SK-MEL-5 (cell line): ENCODE results near the gene SERTAD1. TPM values are rescaled to one million over a fixed set of nuclear protein-coding genes. Genes with fewer than 3 reads are reported as not detected.
"Not testable (repeated sequence)": the region's sequence is repeated elsewhere in the genome, so short reads cannot be mapped to it uniquely, and the experiment has no call there.

Experiments used
- DNase-seq: peaks from one replicate; pipeline ENCODE4 v3.0.0-alpha.2; 2016; ENCODE audit warnings: low read depth, low spot score
- in situ Hi-C: cut with HindIII; loops from 2 replicates; pipeline ENCODE4 v1.10.0; 2016; ENCODE audit warnings: low sequenced_read_pairs, high pct_unique_total_duplicates, low pct_unique_long_range_greater_than_20kb
- polyA plus RNA-seq, 2 experiments: library from polyadenylated mRNA; depleted of rRNA; stranded (reverse); fragments of >200 nt; gene quantifications; 2 replicates each; pipeline ENCODE4 v1.2.3, GENCODE V29; 2015
- total RNA-seq: library from RNA; depleted of rRNA; stranded (reverse); fragments of >200 nt; shearing (Covaris generic); gene quantifications from 2 replicates; pipeline ENCODE4 v1.2.3, GENCODE V29; 2014; rRNA removed

SERTAD1 gene, protein sequence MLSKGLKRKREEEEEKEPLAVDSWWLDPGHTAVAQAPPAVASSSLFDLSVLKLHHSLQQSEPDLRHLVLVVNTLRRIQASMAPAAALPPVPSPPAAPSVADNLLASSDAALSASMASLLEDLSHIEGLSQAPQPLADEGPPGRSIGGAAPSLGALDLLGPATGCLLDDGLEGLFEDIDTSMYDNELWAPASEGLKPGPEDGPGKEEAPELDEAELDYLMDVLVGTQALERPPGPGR
- 6.6 and 8.9 TPM in 2 replicates for total RNA-seq
- polyA plus RNA-seq (2015; cell fraction: cytosol; rRNA removed): 5.7 and 11.8 TPM in 2 replicates
- 2.2 and 3.2 TPM in 2 replicates for polyA plus RNA-seq (2015; cell fraction: nucleus; rRNA removed)

DNA sequence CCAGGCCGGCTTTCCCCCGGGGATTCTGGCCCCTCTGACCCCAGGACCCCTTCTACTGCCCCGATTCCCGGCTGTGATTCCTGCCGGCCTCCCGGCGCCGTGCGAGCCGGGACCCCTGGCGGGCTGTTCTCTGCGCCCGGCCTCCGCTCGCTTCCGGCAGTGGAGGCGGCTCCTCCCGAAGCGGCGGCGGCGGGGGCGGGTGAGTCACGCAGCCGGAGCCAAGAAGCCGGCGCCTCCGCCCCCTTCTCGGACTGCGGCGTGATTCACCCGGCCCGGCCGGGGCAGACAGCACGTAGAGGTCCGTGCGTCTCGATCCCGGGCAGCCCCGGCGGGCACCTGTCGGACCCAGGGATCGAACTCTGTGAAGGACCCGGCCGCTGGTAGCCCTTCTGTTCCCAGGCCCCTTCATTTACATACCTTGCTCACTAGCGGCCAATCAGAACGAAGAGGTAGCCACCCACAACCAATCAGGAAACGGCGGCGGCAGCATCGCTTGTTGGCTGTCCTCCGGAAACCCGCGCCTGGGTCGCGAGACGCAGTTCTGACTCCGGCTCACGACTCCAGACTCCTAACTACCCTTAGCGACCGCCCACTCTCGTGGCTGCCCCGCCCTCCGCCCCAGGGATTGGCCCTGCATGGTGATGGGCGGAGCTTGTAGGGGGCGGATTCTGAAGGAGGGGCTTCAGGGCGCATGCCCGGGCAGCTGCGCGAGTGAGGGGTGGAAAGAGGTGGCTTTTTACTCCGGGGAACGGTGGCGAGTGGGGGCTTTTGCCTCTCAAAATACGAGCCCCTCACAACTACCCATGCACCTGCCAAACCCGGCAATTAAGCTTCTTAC, at the start of gene SERTAD1:
TSS of gene SERTAD1 (minus strand) at position 543 of the 838 bp plus-strand sequence. CDS start 2,446 bp downstream, outside the sequence.
- in situ Hi-C loops: no loop called here
- DNase-seq: peak; percentile 99

GRCh38 chr19:40474737-40475136, 48.9 kb upstream of the SERTAD1 start:
- in situ Hi-C loops: no loop called here
- DNase-seq: no peak

GRCh38 chr19:40472516-40472915, 46.7 kb upstream of the SERTAD1 start:
- no peak for DNase-seq
- in situ Hi-C loops: no loop called here

DNA sequence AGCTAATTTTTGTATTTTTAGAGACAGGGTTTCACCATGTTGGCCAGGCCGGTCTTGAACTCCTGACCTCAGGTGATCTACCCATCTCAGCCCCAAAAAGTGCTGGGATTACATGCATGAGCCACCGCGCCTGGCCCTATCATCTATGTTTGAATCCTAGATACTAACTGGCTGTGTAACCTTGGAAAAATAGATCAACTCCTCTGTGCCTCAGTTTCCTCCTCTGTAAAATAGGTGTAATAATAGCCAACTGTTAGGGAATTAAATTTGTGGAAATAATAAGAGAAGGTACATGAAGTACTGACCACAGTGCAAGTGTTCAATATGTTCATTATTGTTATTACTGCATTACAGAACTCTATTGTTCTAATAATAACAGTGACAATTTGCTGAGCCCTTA, 45.3 kb upstream of the SERTAD1 start:
- DNase-seq: no peak
- in situ Hi-C loops: no loop called here

DNA sequence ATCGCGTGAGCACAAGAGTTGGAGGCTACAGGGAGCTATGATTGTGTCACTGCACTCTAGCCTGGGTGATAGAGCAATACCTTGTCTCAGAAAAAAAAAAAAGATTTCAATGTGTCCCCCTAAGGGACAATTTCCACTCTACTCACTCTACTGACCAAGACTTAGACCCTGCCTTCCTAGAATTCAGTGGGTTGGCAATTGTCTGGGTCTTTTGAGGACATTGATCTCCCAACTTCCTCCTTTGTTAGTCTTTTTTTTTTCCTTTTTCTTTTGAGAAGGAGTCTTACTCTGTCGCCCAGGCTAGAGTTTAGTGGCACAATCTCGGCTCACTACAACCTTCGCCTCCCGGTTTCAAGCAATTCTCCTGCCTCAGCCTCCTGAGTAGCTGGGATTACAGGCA, 43.2 kb upstream of the SERTAD1 start:
- DNase-seq: no peak
- in situ Hi-C loops: no loop called here

DNA sequence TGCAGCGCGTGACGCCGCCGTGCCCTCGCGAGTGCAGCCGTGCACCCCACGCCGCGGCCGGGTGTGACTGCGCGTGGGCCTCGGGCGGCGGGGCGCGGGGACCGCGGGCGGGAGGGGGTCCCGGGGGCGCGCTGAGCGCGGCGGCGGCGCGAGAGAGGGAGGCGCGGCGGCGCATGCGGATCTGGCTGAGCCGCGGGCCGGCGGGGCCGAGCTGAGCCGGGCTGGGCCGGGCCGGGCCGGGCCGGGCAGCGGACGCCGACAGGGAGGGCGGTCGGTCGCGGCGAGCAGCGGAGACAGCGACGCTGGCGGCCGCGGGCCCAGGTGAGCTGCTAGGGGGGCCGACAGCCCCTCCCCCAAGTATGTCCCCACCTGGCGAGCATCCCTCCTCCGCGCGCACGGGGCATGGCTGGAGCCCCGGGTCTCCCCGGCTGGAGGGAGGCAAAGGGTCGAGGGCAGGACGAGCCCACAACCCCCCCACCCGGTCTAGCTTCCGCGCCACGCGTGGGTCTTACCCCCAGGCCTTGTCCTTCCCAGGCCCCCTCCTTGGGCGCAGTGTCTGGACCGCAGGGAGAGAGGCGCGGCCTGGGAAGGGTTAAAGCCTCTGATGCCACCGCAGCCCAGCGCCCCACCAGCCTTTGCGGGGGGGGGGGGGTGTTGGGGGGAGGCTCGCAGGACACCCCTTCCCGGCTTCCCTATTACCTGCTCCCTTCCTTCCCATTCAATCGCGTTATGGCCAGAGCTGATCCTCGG, 41.4 kb upstream of the SERTAD1 start, which contains the start of gene SPTBN4:
TSS of gene SPTBN4 (plus strand) at position 17 of the 750 bp plus-strand sequence. CDS start 5,621 bp downstream, outside the sequence.
- no peak for DNase-seq
- in situ Hi-C loops: no loop called here

GRCh38 chr19:40466219-40466984, 40.6 kb upstream of the SERTAD1 start:
- DNase-seq: no peak
- in situ Hi-C loops: no loop called here

DNA sequence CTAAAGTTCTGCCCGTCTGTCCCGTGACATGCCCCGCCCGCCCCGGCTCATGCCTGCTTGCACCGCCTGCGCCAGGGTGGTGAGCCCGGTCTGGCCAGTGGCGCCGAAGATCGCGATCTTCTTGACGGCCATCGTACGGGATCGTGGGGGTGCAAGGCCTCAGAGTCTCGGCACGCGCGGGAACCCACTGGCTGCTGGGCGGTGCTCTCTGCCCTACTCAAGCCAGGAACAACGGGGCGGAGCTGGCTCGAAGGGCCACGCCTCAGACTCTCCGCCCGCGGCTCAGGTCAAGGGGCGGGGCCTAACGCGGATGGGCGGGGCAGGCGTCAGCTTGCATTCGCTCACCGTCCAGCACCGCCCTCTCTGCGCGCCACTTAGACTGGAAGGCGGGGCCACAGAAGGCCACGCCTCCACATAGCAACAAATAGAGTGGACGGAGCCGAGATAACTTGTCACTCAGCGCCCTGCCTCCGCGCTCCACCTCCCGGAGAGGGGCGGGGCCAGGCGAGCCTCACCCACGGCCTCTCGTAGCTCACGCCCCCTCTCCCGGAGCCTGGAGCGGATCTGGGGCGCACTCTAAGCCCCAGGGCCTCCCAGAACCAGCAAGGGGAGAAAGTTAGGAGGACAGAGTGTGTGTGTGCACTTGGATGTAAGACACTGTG, 39.9 kb upstream of the SERTAD1 start, which contains the start of gene BLVRB:
TSS of gene BLVRB (minus strand) at position 189 of the 662 bp plus-strand sequence. CDS start at position 132, 57 bp downstream.
- in situ Hi-C loops: no loop called here
- DNase-seq: peak; percentile 98

DNA sequence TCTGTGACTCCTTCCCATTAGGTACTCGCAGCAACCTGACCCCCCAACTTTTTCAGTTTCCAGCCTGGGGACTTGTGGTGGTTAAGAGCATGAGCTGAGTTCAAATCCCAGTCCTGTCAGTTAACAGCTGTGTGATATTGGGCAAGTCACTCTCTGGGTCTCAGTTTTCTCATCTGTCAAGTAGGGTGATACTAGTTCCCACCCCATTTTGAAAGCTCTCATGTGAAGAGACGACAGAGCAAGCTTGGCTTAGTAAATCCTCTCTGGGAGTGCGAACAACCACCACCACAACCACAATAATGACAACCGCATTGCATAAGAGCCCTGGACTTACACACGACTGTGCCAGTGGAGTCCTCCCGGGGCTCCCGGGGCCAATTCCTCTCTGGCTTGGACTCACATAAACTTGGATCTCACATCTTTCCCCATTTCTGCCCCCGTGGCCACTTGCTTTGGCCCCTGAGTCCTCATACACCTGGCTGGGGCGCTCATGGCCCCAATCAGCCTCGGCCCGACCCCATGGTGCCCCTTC, 39.3 kb upstream of the SERTAD1 start:
- peak; percentile 43 for DNase-seq
- in situ Hi-C loops: no loop called here

- in situ Hi-C loops: no loop called here
- peak; percentile 88 for DNase-seq
Observed at GRCh38 chr19:40464059-40465024, 38.5 kb upstream of the SERTAD1 start.

DNA sequence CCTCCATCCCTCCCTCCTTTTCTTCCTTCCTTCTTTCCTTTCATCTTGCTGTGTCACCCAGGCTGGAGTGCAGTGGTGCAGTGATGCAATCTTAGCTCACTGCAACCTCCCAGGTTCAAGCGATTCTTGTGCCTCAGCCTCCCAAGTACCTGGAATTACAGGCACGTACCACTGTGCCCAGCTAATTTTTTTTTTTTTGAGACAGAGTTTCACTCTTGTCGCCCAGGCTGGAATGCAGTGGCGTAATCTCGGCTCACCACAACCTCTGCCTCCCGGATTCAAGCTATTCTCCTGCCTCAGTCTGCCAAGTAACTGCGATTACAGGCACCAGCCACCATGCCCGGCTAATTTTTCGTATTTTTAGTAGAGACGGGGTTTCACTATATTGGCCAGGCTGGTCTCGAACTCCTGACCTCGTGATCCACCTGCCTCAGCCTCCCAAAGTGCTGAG, 37.8 kb upstream of the SERTAD1 start:
- DNase-seq, in situ Hi-C loops: not testable (repeated sequence)

DNA sequence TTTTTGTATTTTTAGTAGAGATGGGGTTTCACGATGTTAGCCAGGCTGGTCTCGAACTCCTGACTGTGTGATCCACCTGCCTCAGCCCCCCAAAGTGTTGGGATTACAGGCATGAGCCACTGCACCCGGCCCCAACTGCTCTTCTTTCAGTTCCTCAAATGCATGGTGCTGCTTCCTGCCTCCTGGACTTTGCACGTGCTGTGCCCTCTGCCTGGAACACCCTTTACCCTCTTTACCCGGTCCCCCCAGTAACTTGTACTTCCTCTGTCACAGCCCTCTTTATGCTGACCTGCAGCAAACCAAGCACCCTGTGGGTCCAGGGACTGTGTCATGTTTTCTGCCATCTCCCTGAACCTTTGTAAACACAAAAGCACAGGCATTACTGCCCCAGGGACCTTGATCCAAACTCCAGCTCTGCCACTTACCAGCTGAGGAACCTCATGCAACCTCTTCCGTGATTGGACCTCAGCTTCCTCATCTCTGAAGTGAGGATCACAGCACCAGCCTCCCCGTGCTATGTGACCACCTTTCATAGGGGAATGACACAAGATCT, 36.0 kb upstream of the SERTAD1 start:
- no peak for DNase-seq
- in situ Hi-C loops: no loop called here

DNA sequence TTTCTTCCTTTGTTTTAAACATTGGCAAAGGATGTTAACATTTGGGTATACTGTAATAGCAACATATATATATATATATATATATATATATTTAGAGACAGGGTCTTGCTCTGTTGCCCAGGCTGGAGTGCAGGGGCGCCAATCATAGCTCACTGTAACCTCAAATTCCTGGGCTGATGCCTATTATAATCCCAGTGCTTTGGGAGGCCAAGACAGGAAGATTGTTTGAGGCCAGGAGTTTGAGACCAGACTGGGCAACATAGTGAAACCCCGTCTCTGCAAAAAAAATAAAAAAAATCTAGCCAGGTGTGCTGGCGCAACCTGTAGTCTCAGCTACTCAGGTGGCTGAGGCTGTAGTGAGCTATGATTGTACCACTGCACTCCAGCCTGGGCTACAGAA, 34.4 kb upstream of the SERTAD1 start:
- in situ Hi-C loops: no loop called here
- DNase-seq: no peak

DNA sequence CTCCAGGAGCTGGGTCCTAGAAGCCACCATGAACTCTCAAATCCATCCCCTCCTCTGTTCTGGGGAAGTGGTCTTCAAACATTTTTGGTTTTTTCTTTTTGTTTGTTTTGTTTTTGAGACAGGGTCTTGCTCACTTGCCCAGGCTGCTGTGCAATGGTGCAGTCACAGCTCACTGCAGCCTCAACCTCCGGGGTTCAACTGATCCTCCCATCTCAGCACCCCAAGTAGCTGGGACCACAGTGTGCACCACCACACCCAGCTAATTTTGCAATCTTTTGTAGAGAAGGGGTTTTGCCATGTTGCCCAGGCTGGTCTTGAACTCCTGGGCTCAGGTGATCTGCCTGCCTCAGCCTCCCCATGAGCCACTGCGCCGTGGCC, 32.8 kb upstream of the SERTAD1 start:
- in situ Hi-C loops: no loop called here
- DNase-seq: no peak

GRCh38 chr19:40457953-40458596, 32.3 kb upstream of the SERTAD1 start:
- in situ Hi-C loops: no loop called here
- DNase-seq: no peak
